ENCODE data around the gene SLC35G6.
"Not testable (repeated sequence)": the region's sequence is repeated elsewhere in the genome, so short reads cannot be mapped to it uniquely, and the experiment has no call there.

Gene SLC35G6

GRCh38 chr17:7481275-7481674, at the start of gene SLC35G6:
TSS of gene SLC35G6 (plus strand) at chr17:7481446. CDS start at chr17:7481517, 71 bp downstream.
- not testable (repeated sequence) for DNase-seq

GRCh38 chr17:7432296-7432695, 49.0 kb upstream of the SLC35G6 start:
- DNase-seq: no peak

GRCh38 chr17:7435676-7436555, 45.3 kb upstream of the SLC35G6 start:
- DNase-seq: no peak

GRCh38 chr17:7436556-7437368, 44.5 kb upstream of the SLC35G6 start:
- peak; percentile 71 for DNase-seq

GRCh38 chr17:7437369-7437863, 43.8 kb upstream of the SLC35G6 start:
- no peak for DNase-seq

GRCh38 chr17:7437950-7438614, 43.2 kb upstream of the SLC35G6 start:
- DNase-seq: no peak

- no peak for DNase-seq
These were observed 42.4 kb upstream of the SLC35G6 start for GRCh38 chr17:7438656-7439460.

DNA sequence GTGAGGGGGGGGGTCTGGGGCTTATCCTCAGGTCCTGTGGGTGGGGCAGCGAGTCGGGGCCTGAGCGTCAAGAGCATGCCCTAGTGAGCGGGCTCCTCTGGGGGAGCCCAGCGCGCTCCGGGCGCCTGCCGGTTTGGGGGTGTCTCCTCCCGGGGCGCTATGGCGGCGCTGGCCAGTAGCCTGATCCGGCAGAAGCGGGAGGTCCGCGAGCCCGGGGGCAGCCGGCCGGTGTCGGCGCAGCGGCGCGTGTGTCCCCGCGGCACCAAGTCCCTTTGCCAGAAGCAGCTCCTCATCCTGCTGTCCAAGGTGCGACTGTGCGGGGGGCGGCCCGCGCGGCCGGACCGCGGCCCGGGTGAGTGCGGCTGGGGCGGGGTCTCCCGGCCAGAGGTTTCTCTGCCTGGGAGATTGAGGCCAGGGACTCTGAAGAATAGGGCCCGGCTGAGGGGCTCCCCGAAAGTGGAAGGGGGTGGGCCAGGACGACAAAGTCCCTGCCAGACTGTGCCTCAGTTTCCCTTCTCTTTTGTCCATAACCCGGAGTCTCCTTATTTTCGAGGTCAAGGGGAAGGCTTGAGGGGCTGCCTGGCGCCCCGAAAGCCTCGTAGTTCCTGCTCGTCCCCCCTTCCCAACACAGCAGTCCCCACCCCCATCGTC, 41.7 kb upstream of the SLC35G6 start, which contains the start of gene FGF11:
Gene FGF11, plus strand, starts transcription at position 51 of the 651 bp plus-strand sequence. Its CDS starts 109 bp downstream, at position 160.
- DNase-seq: no peak

GRCh38 chr17:7440113-7440833, 41.0 kb upstream of the SLC35G6 start:
- DNase-seq: no peak

GRCh38 chr17:7440834-7441195, 40.4 kb upstream of the SLC35G6 start:
- DNase-seq: no peak

DNA sequence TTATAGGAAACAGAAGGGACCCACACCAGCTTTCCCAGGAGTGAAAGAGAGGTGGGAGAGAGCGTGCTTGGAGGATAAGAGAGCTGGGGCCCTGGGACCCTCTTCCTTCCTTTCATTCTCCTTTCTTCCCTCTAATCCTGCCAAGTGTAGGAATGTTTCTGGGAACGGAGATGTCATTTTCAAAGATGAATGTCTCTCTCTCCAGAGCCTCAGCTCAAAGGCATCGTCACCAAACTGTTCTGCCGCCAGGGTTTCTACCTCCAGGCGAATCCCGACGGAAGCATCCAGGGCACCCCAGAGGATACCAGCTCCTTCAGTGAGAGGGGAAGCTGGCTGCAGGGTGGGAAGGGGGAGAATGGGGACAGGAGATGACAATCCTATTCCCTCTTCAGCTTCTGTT, 40.0 kb upstream of the SLC35G6 start:
- DNase-seq: no peak

- no peak for DNase-seq
These were observed 39.1 kb upstream of the SLC35G6 start for GRCh38 chr17:7442142-7442541.

- DNase-seq: no peak
These were observed 37.5 kb upstream of the SLC35G6 start for GRCh38 chr17:7443499-7444485.

DNA sequence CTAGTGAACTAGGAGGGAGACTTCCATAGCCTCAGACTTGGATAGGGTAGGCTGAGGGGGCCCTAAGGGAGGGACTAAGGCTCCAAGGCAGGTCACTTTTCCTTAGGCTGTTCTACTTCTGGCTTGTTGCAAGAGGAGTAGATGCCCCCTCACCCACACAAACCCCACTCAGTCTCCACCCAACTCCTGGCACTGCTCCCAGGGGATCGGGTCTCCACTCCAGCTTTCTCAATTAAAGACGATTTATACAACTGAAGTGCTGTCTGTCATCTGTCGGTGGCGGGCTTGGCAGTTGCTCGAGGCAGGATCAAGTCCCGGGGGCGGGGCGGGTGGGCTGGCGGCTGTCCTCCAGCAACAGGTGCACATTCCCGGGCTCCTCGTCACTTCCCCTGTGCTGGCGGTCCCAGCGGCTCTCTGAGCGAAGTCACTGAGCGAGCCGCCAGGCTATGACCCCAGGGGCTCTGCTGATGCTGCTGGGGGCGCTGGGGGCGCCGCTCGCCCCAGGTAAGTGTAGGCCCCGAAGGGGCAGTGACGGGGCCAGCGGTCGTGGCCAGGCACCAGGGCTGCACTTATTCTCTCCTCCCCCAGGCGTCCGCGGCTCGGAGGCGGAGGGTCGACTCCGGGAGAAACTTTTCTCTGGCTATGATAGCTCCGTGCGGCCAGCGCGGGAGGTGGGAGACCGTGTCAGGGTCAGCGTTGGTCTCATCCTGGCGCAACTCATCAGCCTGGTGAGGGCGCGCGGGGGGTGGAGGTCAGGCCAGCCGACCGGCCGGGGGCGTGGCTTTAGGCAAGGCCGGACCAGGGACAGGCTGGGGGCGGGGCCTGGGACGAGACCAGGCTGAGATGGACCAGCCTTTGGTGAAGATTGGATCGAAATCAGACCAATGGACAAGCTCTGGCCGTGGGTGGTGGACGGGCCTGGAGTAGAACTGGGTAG, 36.3 kb upstream of the SLC35G6 start, which contains the start of gene CHRNB1:
Gene CHRNB1, plus strand, starts transcription at position 380 of the 937 bp plus-strand sequence. Its CDS starts 67 bp downstream, at position 447.
- peak; percentile 86 for DNase-seq

GRCh38 chr17:7445619-7445968, 35.7 kb upstream of the SLC35G6 start:
- peak; percentile 75 for DNase-seq

DNA sequence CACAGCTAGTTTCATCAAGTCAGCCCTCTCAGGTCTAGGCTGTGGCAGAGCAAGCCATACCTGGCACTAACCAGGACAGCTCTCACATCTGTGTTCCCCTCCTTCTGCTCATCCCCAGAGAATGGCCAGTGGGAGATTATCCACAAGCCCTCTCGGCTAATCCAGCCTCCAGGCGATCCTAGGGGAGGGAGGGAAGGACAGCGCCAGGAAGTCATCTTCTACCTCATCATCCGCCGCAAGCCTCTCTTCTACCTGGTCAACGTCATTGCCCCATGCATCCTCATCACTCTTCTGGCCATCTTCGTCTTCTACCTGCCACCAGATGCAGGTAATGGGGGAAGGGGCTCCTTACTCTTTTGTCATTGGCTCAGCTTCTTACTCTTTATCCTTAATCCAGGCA, 32.8 kb upstream of the SLC35G6 start:
- DNase-seq: no peak

- DNase-seq: no peak
These were observed 21.2 kb upstream of the SLC35G6 start for GRCh38 chr17:7459961-7460545.

Data from 8988T (cell line).